A673 (cell line): ENCODE results near the gene SH3RF2. TPM values are rescaled to one million over a fixed set of nuclear protein-coding genes. Genes with fewer than 3 reads are reported as not detected.

Experiments used
- BruUV-seq: library from RNA; stranded (reverse); fragments of 400-500 nt; replicated peaks from 2 replicates; lab custom pipeline; 2021; lab: Mats Ljungman, UMichigan
- CTCF ChIA-PET: fragments of 300-600 bp; sonication (Branson Sonifier 250); formaldehyde crosslinking; loops from one replicate; lab custom pipeline; 2022; ENCODE audit warnings: antibody characterized with exemption; lab: Charles Lee
- POLR2A ChIA-PET: fragments of 300-600 bp; sonication (Branson Sonifier 250); formaldehyde crosslinking; loops from one replicate; lab custom pipeline; 2022; ENCODE audit warnings: antibody characterized with exemption; ENCODE audit not compliant: low non-redundant PET; lab: Charles Lee
- DNase-seq: peaks from one replicate; pipeline ENCODE4 v3.0.0-alpha.2; 2015; ENCODE audit warnings: low spot score
- H3K27ac ChIP-seq: fragments of 200-600 bp; sonication (generic); 2 replicates; pipeline ENCODE4 v1.5.1; 2016; ENCODE audit warnings: mixed run types, low read depth, mild to moderate bottlenecking, mixed read lengths, antibody characterized with exemption, low read length; ENCODE audit not compliant: poor library complexity, severe bottlenecking
- H3K27me3 ChIP-seq: fragments of 200-600 bp; sonication (generic); replicated peaks from 2 replicates; pipeline ENCODE4 v1.6.1; 2017; ENCODE audit warnings: mixed run types, low read depth, mild to moderate bottlenecking, mixed read lengths, antibody characterized with exemption, low read length; ENCODE audit not compliant: insufficient read depth, poor library complexity
- H3K36me3 ChIP-seq: fragments of 200-600 bp; sonication (generic); 2 replicates; pipeline ENCODE4 v1.6.1; 2016; ENCODE audit warnings: mixed run types, mild to moderate bottlenecking, mixed read lengths, antibody characterized with exemption, low read length; ENCODE audit not compliant: insufficient read depth, poor library complexity, severe bottlenecking
- H3K4me1 ChIP-seq: fragments of 200-600 bp; sonication (generic); 2 replicates; pipeline ENCODE4 v1.6.1; 2017; ENCODE audit warnings: mixed run types, mild to moderate bottlenecking, mixed read lengths, antibody characterized with exemption, low read length; ENCODE audit not compliant: insufficient read depth, poor library complexity, severe bottlenecking
- H3K4me3 ChIP-seq: fragments of 200-600 bp; sonication (generic); 2 replicates; pipeline ENCODE4 v1.5.1; 2016; ENCODE audit warnings: low read depth, mixed run types, mild to moderate bottlenecking, mixed read lengths, low read length; ENCODE audit not compliant: poor library complexity, severe bottlenecking
- H3K9me3 ChIP-seq: fragments of 200-600 bp; sonication (generic); 2 replicates; pipeline ENCODE4 v1.6.1; 2016; ENCODE audit warnings: mixed run types, low read depth, mild to moderate bottlenecking, mixed read lengths, antibody characterized with exemption, low read length; ENCODE audit not compliant: poor library complexity, severe bottlenecking
- CTCF ChIP-seq: fragments of 300-800, 200-600 bp; sonication (generic); conservative IDR thresholded peaks from 2 replicates; pipeline ENCODE4 v1.5.1; 2017; ENCODE audit warnings: low read depth, mild to moderate bottlenecking, antibody characterized with exemption, low read length, moderate library complexity, mixed read lengths
- EZH2 ChIP-seq: fragments of 200-600 bp; sonication (generic); IDR thresholded peaks from 2 replicates; pipeline ENCODE4 v1.6.1; 2017; ENCODE audit warnings: borderline replicate concordance, low read depth, mild to moderate bottlenecking, mixed read lengths, antibody characterized with exemption, low read length; ENCODE audit not compliant: poor library complexity, severe bottlenecking
- intact Hi-C: fragments of 100-400 bp; cut with micrococcal nuclease; formaldehyde crosslinking; loops from one replicate; pipeline ENCODE4 v1.10.0; 2022; ENCODE audit not compliant: unreplicated experiment
- total RNA-seq: library from RNA; stranded (reverse); gene quantifications from 2 replicates; pipeline ENCODE4 v1.2.3, GENCODE V29; 2021

Gene SH3RF2
- total RNA-seq, 1 experiment from 2014 or later: 21.1 TPM

- H3K36me3 ChIP-seq: no peaks in the 10 kb centered on the region
- CTCF ChIA-PET: no interaction called here
- no peak for TF ChIP-seq CTCF
- no peak for TF ChIP-seq EZH2
- no TSS peak for BruUV-seq
- no peak overlapping the region for H3K27ac ChIP-seq
- POLR2A ChIA-PET: no interaction called here
- DNase-seq: no peak
- no peaks in the 10 kb centered on the region for H3K9me3 ChIP-seq
- no peak overlapping the region for H3K4me3 ChIP-seq
- H3K4me1 ChIP-seq: peaks cover 55% of the 10 kb centered on the region
- intact Hi-C loops: no loop called here
- no peaks in the 10 kb centered on the region for H3K27me3 ChIP-seq
These were observed 2.1 kb upstream of the SH3RF2 start for GRCh38 chr5:145934276-145934675.

- DNase-seq: peak; percentile 53
- BruUV-seq: TSS peak; percentile 43
- Histone ChIP-seq H3K27ac (peak overlapping the region; percentile 83), H3K27me3 (no peaks in the 10 kb centered on the region), H3K36me3 (no peaks in the 10 kb centered on the region), H3K4me3 (peak overlapping the region; percentile 45), H3K4me1 (peaks cover 76% of the 10 kb centered on the region), H3K9me3 (no peaks in the 10 kb centered on the region)
- CTCF ChIA-PET: interaction anchor here (0.7 kb wide), 1 partner anchor 50 kb away, joined by 3 read pairs; no protein-coding TSS in a partner anchor
- no peak for TF ChIP-seq EZH2
- intact Hi-C loops: loop anchor here (2.0 to 5.0 kb wide), 2 partner anchors 63 to 690 kb away; no protein-coding TSS in a partner anchor
- POLR2A ChIA-PET: interaction anchor here (0.6 kb wide), 1 partner anchor 111 kb away, joined by 5 read pairs; no protein-coding TSS in a partner anchor
These were observed 1.3 kb downstream of the SH3RF2 start for GRCh38 chr5:145937432-145938250.

- TF ChIP-seq EZH2 (no peak), CTCF (no peak)
- Histone ChIP-seq H3K4me1 (peaks cover 85% of the 10 kb centered on the region), H3K36me3 (no peaks in the 10 kb centered on the region), H3K27me3 (no peaks in the 10 kb centered on the region), H3K27ac (peak overlapping the region; percentile 83), H3K9me3 (no peaks in the 10 kb centered on the region), H3K4me3 (peak overlapping the region; percentile 45)
- intact Hi-C loops: loop anchor here (2.0 to 5.0 kb wide), 2 partner anchors 62 to 692 kb away; no protein-coding TSS in a partner anchor
- ChIA-PET CTCF (interaction anchor here (0.7 to 1.0 kb wide), 2 partner anchors 51 to 1735 kb away, joined by 3 read pairs; no protein-coding TSS in a partner anchor), POLR2A (no interaction called here)
- BruUV-seq: TSS peak; percentile 68
- DNase-seq: peak; percentile 80
These were observed 2.6 kb downstream of the SH3RF2 start for GRCh38 chr5:145938776-145939539.
